T-helper 2 cell (primary cell): ENCODE measurements around the gene ICAM2.

Experiments used
- DNase-seq, 5 experiments: peaks; one replicate each; pipeline versions ENCODE4 v3.0.0 to v3.0.0-alpha.2; 2012 to 2022

The ICAM2 gene

DNA sequence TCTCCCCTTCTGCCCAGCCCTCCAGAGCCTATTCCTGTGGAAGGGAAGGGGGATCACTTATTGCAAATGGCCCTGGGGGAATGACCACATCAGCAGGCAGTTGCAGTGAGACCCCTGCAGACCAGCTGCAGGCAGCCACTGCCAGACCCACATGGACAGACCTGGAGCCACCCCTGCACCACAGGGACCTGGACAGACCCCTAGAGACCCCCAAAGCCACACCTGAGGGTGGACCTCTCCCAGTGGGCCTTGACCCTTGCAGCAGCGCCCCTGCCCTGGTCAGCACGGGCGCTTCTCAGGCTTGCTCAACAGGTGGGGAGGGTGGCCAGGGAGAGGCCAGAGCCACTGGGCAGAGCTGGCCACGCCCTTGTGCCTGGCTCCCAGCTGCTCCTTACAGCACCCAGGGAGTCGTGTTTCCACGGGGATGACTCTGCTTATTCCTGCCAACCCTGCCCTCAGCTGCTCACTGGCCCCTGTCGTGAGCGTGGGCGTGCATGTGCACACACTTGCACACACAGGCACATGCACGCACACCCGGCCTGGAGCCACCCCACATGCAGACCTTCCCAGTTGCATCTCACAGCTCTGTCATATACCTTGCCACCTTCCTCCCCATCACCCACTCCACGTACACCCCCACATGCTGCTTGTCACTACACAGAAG lies 46.4 kb downstream of the ICAM2 start:
- no peak for DNase-seq

GRCh38 chr17:63973247-63973646 lies 47.2 kb downstream of the ICAM2 start:
- no peak for DNase-seq

- DNase-seq = no peak
Observed at GRCh38 chr17:63972796-63973195, 47.6 kb downstream of the ICAM2 start, which contains the start of gene SCN4A. Gene SCN4A, minus strand, starts transcription at chr17:63972918. Its CDS starts 77 bp downstream, at chr17:63972841.

GRCh38 chr17:63969278-63969677 lies 51.2 kb downstream of the ICAM2 start:
- DNase-seq = no peak

- peak in 1 of 5 experiments; percentile 47 for DNase-seq
Observed at GRCh38 chr17:63967953-63968352, 52.5 kb downstream of the ICAM2 start.

- DNase-seq = peak in 2 of 5 experiments; percentile 71 to 76
Observed at GRCh38 chr17:63966646-63967264, 53.7 kb downstream of the ICAM2 start.

- DNase-seq = no peak
Observed at GRCh38 chr17:63963123-63963522, 57.3 kb downstream of the ICAM2 start.

- DNase-seq = no peak
Observed at GRCh38 chr17:63962298-63962744, 58.1 kb downstream of the ICAM2 start.

GRCh38 chr17:63961355-63962212 lies 58.8 kb downstream of the ICAM2 start:
- peak in 2 of 5 experiments; percentile 25 to 37 for DNase-seq

- DNase-seq = no peak
Observed at GRCh38 chr17:63960430-63960829, 60.0 kb downstream of the ICAM2 start.

GRCh38 chr17:63960006-63960405 lies 60.4 kb downstream of the ICAM2 start:
- DNase-seq = no peak

DNA sequence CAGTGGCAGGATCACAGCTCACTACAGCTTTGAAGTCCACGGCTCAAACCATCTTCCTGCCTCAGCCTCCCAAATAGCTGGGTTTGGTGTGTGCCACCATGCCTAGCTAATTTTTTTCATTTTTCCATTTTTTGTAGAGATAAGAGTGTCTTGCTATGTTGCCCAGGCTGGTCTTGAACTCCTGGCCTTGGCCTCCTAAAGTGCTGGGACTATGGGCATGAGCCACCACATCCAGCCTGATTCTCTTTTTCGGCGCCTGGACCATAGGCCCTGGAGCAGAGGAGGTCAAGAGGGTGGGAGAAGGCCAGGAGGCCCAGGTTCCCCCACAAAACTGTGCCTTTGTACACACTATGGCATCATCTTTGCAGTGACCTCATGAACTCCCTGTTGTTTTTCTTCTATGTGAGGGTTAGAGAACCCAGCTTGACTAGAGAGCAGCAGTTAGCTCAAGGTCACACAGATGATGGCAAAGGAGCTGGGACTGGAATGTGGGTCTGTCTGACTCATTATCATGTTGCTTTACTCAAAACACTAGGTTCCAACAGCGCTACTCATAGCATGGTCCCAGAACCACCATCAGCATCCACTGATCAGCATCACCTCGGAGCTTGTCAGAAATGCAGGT lies 64.0 kb downstream of the ICAM2 start:
- no peak for DNase-seq

GRCh38 chr17:63955791-63956190 lies 64.6 kb downstream of the ICAM2 start:
- no peak for DNase-seq

DNA sequence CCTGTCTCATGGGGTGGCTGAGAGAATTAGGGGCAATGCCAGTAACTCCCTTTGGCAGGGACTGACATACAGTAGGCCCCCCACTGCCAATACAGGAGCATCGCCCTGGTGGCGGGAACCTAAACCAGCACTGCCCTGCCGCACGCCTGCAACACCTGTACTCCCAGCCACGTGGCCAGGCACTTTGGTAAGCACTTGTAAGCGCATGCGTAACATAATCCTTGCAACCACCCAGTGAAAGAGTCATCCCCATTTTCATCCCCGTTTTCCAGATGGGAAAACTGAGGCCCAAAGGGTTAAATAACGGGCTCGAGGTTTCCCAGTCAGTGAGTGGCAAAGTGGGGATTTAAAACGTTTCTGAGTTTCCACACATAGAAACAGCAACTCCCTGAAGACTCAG lies 65.2 kb downstream of the ICAM2 start:
- no peak for DNase-seq

DNA sequence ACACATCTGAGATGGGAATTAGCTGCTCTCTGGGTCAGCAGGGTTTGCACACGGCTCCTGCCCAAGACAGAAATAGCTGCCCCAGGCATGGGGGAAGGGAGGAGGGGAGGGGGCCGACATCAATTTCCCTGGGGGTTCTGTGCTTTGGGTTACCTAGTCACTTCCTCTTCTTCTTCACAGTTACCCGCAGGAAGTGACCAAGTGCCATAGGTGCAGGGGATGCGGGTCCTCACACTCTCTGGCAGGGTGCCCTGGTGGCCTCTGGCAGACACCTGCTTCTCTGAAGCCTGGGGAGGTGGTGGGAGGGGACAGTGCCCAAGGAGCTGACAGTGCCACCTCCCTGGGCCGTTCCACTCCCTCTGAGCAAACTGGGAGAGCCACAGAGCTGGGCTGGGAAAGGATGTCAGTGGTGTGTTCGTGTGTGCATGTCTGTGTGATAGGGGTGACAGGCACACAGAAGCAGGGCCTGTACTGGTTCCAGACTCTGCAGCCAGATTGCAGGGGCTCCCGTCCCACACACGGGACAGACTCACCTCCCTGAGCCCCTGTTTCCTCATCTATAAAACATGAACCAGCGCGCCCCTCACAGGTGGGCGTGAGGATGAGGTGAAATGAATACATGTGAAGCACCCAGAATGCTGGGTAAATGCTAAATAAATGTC lies 65.9 kb downstream of the ICAM2 start:
- peak in 2 of 5 experiments; percentile 55 to 61 for DNase-seq
